ENCODE results near the gene CBX8. TPM values are rescaled to one million over a fixed set of nuclear protein-coding genes. Genes with fewer than 3 reads are reported as not detected.

CBX8 gene
- total and polyA plus RNA-seq, 2 of the 13 experiments (the other 11 are each of a cell fraction or from before 2014, with no cell fraction given), result 0.34 to 12.6 TPM

DNA sequence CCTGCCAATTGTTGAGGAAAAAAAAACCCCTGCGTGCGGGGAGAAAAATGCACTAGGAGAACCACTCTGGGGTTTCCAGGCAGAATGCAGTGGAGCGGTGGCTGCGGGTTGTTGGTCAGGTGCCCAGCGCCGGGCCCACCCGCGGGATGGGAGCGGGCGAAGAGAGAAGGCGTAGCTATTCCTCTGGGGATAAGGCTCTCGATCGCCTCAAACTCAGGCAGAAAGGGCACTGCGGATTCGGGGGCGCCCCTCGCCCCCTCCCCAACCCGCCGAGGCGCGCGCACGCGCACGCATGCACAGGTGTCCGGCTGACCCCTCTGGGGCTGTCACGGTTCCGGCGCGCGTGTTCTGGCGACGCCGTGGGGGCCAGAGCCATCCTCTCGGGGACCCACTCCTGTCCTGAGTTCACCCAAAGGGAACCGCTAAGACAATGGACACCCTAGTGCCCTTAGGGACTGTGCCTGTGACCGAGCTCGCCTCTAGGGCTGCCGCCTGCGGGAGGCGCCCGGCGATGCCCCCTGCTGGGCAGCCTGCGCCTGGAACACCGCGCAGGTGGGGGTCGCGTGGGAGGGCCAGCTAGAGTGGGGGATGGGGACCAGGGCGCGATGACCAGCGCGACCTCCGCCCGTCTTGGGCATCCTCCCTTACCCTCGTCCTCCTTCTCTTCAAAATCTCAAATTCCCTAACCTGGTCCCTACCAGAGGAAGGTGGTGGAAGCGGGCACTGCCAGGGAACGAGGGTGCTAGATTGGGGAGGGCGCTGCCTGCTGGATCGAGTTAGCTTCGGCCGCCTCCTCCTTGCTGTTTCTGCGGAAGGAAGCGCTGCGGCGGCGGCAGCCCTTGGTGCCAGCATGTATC lies 14.4 kb upstream of the CBX8 start (continued):
- 0 out of 2 replicates have a peak, but pooled peaks have one; percentile 28 for TF ChIP-seq RERE (CRISPR knock-in tag; IDR thresholded peaks at IDR 0.05; ENCODE audit: low read depth)
- TF ChIP-seq FOXO4 (CRISPR knock-in tag; conservative IDR thresholded peaks at IDR 0.05), result 0 out of 2 replicates have a peak, but pooled peaks have one; percentile 71
- TF ChIP-seq, protein P1, sequence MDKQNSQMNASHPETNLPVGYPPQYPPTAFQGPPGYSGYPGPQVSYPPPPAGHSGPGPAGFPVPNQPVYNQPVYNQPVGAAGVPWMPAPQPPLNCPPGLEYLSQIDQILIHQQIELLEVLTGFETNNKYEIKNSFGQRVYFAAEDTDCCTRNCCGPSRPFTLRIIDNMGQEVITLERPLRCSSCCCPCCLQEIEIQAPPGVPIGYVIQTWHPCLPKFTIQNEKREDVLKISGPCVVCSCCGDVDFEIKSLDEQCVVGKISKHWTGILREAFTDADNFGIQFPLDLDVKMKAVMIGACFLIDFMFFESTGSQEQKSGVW (CRISPR knock-in tag; IDR thresholded peaks at IDR 0.05; ENCODE audit: borderline replicate concordance), result no peak
- TF ChIP-seq, protein P2, sequence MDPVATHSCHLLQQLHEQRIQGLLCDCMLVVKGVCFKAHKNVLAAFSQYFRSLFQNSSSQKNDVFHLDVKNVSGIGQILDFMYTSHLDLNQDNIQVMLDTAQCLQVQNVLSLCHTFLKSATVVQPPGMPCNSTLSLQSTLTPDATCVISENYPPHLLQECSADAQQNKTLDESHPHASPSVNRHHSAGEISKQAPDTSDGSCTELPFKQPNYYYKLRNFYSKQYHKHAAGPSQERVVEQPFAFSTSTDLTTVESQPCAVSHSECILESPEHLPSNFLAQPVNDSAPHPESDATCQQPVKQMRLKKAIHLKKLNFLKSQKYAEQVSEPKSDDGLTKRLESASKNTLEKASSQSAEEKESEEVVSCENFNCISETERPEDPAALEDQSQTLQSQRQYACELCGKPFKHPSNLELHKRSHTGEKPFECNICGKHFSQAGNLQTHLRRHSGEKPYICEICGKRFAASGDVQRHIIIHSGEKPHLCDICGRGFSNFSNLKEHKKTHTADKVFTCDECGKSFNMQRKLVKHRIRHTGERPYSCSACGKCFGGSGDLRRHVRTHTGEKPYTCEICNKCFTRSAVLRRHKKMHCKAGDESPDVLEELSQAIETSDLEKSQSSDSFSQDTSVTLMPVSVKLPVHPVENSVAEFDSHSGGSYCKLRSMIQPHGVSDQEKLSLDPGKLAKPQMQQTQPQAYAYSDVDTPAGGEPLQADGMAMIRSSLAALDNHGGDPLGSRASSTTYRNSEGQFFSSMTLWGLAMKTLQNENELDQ (CRISPR knock-in tag; IDR thresholded peaks at IDR 0.05; ENCODE audit: borderline replicate concordance), result no peak
- TF ChIP-seq, protein P3, sequence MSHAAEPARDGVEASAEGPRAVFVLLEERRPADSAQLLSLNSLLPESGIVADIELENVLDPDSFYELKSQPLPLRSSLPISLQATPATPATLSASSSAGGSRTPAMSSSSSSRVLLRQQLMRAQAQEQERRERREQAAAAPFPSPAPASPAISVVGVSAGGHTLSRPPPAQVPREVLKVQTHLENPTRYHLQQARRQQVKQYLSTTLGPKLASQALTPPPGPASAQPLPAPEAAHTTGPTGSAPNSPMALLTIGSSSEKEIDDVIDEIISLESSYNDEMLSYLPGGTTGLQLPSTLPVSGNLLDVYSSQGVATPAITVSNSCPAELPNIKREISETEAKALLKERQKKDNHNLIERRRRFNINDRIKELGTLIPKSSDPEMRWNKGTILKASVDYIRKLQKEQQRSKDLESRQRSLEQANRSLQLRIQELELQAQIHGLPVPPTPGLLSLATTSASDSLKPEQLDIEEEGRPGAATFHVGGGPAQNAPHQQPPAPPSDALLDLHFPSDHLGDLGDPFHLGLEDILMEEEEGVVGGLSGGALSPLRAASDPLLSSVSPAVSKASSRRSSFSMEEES (CRISPR knock-in tag; IDR thresholded peaks at IDR 0.05), result 0 out of 2 replicates have a peak, but pooled peaks have one; percentile 26
- TF ChIP-seq CEBPB (IDR thresholded peaks at IDR 0.05; ENCODE audit: borderline replicate concordance, low read depth, low read length), result no peak
- TF ChIP-seq GZF1 (CRISPR knock-in tag; IDR thresholded peaks at IDR 0.05), result no peak; the same call in 1 of the 2 replicates
- no peak for TF ChIP-seq ZNF552 (CRISPR knock-in tag; IDR thresholded peaks at IDR 0.05; ENCODE audit: borderline replicate concordance)
- TF ChIP-seq, protein P4, sequence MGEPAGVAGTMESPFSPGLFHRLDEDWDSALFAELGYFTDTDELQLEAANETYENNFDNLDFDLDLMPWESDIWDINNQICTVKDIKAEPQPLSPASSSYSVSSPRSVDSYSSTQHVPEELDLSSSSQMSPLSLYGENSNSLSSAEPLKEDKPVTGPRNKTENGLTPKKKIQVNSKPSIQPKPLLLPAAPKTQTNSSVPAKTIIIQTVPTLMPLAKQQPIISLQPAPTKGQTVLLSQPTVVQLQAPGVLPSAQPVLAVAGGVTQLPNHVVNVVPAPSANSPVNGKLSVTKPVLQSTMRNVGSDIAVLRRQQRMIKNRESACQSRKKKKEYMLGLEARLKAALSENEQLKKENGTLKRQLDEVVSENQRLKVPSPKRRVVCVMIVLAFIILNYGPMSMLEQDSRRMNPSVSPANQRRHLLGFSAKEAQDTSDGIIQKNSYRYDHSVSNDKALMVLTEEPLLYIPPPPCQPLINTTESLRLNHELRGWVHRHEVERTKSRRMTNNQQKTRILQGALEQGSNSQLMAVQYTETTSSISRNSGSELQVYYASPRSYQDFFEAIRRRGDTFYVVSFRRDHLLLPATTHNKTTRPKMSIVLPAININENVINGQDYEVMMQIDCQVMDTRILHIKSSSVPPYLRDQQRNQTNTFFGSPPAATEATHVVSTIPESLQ (CRISPR knock-in tag; conservative IDR thresholded peaks at IDR 0.05), result no peak
- no peak for TF ChIP-seq ZNF546 (CRISPR knock-in tag; conservative IDR thresholded peaks at IDR 0.05)
- TF ChIP-seq NBN (conservative IDR thresholded peaks at IDR 0.05), result no peak
- peak; percentile 87 for TF ChIP-seq TAF15 (IDR thresholded peaks at IDR 0.05; ENCODE audit: low read depth, low read length, poor library complexity, severe bottlenecking)
- peak; percentile 79 for TF ChIP-seq RBM39 (IDR thresholded peaks at IDR 0.05; ENCODE audit: low read depth, low read length, poor library complexity, severe bottlenecking)

Measured in HepG2 (cell line).